Tibial nerve (tissue), 4 donors: ENCODE results near the gene TPPP. TPM values are rescaled to one million over a fixed set of nuclear protein-coding genes. Genes with fewer than 3 reads are reported as not detected.
A peak's percentile ranks its signal among the peaks of the same experiment; 100 is the strongest.
"Not testable (repeated sequence)": the region's sequence is repeated elsewhere in the genome, so short reads cannot be mapped to it uniquely, and the experiment has no call there.

Experiments used
- DNase-seq, 2 donors: peaks; one replicate each; pipeline ENCODE4 v3.0.0-alpha.2; 2019; ENCODE audit warnings: low spot score in 2 of 2
- H3K27ac ChIP-seq, 4 donors: fragments of 200-600 bp; sonication (generic) in 3 of 4; one replicate each; pipeline ENCODE4 v1.5.1; 2017 to 2019; ENCODE audit warnings: mild to moderate bottlenecking in 1 of 4
- H3K27me3 ChIP-seq, 2 donors: fragments of 200-600 bp; sonication (generic) in 1 of 2; one replicate each; pipeline versions ENCODE4 v1.5.1 to v1.6.0; 2017 to 2019
- H3K36me3 ChIP-seq, 3 donors: fragments of 200-600 bp; sonication (generic); one replicate each; pipeline ENCODE4 v1.5.1; 2018 to 2019
- H3K4me1 ChIP-seq, 4 donors: fragments of 200-600 bp; sonication (generic) in 3 of 4; one replicate each; pipeline ENCODE4 v1.5.1; 2017 to 2019
- H3K4me3 ChIP-seq, 4 donors: fragments of 200-600 bp; sonication (generic) in 3 of 4; one replicate each; pipeline ENCODE4 v1.5.1; 2017 to 2019; ENCODE audit warnings: mild to moderate bottlenecking in 1 of 4, moderate library complexity in 1 of 4
- H3K9me3 ChIP-seq, 4 donors: fragments of 200-600 bp; sonication (generic) in 3 of 4; one replicate each; pipeline ENCODE4 v1.5.1; 2017 to 2019
- EP300 ChIP-seq, 2 donors: sonication (generic); formaldehyde crosslinking; IDR thresholded peaks; one replicate each; pipeline ENCODE4 v1.6.1; 2017; ENCODE audit warnings: antibody characterized with exemption in 2 of 2, mild to moderate bottlenecking in 1 of 2
- POLR2A ChIP-seq, 2 donors: fragments of 450-650 bp; IDR thresholded peaks; one replicate each; pipeline ENCODE4 v1.6.1; 2017; ENCODE audit warnings: antibody characterized with exemption in 2 of 2, mild to moderate bottlenecking in 2 of 2, moderate library complexity in 2 of 2
- WGBS, 2 donors: methylation state at CpG; one replicate each; pipeline ENCODE4 v1.1.5; 2018; 5-methylcytosine and 5-hydroxymethylcytosine counted together
- total RNA-seq, 4 donors: library from RNA; depleted of rRNA; stranded (reverse); fragments of >200 nt; gene quantifications; one replicate each; pipeline ENCODE4 v1.1.0, GENCODE V29; 2016

The TPPP gene
- 1 to 10 TPM; 1.7 to 5.5 (median 4.0) TPM for total RNA-seq

DNA sequence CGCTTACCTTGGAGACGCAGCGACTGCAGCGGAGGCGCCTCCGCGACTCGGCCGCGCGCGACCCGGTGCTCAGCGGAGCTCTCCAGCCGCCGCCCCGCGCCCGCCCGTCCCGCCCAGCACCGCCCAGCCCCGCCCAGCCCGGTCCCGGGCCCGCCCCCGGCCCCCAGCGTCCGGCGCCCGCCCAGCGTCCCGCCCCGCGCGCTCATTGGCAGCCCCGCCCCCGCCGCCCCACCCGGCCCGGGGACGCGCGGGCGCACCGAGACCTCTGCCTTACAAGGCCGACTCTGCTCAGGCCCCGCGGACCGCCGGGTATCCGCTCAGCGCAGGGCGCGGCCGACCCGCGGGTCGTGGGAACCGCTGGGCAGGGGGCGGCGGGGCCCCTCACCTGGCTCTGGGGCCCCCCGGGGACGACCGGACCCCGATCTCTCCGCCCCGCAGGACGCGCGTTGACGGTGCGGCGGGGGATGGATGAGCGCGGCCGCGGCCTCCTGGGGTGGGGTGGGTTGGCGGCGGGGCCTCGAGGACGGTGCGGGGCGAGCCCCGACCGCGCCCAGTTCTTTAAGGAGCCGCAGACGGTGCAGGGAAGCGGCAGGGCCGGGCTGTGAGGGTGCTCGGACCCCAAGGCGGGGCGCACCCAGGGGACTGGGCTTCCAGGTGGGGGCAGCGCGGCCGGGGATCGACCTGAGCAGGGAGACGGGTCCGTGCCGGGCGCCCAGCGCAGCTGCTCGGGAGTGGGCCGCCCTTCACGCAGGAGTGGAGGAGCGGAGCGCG is at the start of gene TPPP:
TPPP (minus strand) TSS at position 82 of the 771 bp plus-strand sequence. CDS start 15,292 bp downstream, outside the sequence.
- not testable (repeated sequence) for H3K9me3 ChIP-seq, H3K27me3 ChIP-seq, H3K4me1 ChIP-seq, H3K36me3 ChIP-seq
- Histone ChIP-seq H3K4me3 (peak within 1 kb of the TSS; percentile 55 to 67 (median 58)), H3K27ac (peak within 1 kb of the TSS in 2 of 4 donors; percentile 50 to 74)
- TF ChIP-seq EP300 (IDR thresholded peaks at IDR 0.05) (peak in 1 of 2 donors; percentile 64), POLR2A (IDR thresholded peaks at IDR 0.05) (peak in 1 of 2 donors; percentile 63)
- peak; percentile 74 to 79 for DNase-seq
- WGBS, 2 donors: no CpG with 5 or more reads among the region's 109 CpGs

DNA sequence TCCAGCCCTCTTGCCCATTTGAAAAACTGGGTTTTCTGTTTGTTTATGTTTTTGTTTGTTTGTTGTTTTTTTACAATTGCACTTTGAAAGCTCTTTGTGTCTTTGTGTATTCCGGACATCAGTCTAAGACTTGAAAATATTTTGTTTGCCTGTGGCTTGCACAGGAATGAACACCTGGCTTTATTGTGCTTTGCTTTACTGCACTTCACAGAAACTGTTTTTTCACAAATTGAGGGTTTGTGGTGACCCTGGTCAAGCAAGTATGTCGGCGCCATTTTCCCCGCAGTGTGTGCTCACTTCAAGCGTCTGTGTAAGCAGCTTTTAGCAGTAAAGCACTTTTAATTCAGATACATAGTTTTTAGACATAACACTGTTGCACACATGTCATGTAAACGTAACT is 49.1 kb upstream of the TPPP start:
- H3K36me3 ChIP-seq, H3K9me3 ChIP-seq, H3K27ac ChIP-seq, H3K4me1 ChIP-seq, H3K4me3 ChIP-seq, DNase-seq, H3K27me3 ChIP-seq: not testable (repeated sequence)
- WGBS, 2 donors: 83 to 90% methylated on average over 6 of the region's 6 CpGs

DNA sequence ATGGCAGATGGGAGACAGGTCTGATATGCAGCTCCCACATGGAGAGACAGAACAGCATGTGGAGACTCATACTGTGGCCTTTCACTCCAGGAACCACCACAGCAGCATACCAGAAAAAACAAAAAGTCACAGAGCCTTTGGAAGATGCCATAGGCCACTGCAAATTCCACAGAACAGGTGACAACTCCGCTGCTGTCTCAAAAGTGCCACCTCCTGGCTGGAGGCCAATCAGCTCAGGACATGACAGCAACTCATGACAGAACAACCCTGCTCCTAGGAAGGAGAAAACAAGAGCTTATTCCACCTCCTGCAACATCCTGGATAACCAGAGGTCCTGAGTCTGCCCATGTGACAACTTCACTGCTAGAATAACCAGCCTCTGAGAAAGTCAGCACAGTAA is 41.0 kb upstream of the TPPP start:
- not testable (repeated sequence) for H3K4me3 ChIP-seq, H3K4me1 ChIP-seq, DNase-seq, H3K9me3 ChIP-seq, H3K36me3 ChIP-seq, H3K27ac ChIP-seq, H3K27me3 ChIP-seq
- WGBS, 2 donors: 90% methylated on average over 1 of the region's 1 CpG; no CpG with 5 or more reads in 1 of the 2 donors

DNA sequence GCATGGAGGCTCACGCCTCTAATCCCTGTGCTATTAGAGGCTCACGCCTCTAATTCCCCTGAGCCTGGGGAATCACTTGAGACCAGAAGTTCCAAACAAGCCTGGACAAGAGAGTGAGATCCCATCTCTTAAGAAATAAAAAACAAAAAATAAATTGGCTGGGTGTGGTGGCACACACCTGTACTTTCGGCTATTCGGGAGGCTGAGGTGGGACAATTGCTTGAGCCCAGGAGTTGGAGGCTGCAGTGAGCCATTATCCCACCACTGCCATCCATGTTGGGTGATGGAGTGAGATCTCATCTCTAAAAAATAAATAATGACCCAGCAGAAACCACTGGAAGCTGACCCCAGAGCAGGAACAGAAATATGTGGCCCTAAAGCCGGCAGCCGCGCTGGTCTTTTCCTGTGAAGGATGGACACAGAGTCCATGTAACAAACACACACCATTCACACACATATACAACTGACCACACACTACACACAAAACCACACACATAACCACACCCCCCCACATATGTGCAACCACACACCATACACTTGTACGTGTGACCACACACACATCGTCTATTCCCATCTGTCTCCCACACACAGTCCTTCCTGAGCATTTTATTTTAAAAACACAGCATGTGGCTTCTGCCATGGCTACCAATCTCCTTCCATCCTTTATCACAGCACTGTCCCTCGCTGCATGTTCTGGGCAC is 39.8 kb upstream of the TPPP start:
- WGBS, 2 donors: 91 to 93% methylated on average over 10 of the region's 10 CpGs
- not testable (repeated sequence) for H3K4me3 ChIP-seq, DNase-seq, H3K27ac ChIP-seq, H3K27me3 ChIP-seq, H3K4me1 ChIP-seq, H3K36me3 ChIP-seq, H3K9me3 ChIP-seq

DNA sequence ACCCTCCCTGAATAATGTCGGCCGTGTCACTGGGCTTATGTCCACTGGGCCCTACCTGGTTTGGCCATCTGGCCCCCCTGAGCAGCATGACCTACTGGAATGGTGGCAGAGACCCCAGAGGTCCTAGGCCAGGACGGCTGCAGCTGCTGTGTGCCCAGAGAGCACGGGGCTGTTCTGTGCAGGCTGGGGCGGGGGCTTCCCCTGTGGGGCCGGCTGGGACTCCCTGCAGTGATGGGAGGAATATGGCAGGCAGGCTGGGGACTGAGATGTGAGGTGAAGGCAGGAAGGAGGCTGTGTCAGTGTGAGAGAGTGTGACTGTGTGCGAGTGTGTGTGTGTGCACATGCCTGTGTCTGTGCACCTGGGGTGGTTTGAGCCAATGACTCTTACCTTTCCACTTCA is 36.1 kb upstream of the TPPP start:
- DNase-seq, H3K9me3 ChIP-seq, H3K27me3 ChIP-seq, H3K36me3 ChIP-seq, H3K4me3 ChIP-seq, H3K4me1 ChIP-seq, H3K27ac ChIP-seq: not testable (repeated sequence)
- 70 to 77% methylated on average over 5 of the region's 7 CpGs for WGBS, 2 donors

DNA sequence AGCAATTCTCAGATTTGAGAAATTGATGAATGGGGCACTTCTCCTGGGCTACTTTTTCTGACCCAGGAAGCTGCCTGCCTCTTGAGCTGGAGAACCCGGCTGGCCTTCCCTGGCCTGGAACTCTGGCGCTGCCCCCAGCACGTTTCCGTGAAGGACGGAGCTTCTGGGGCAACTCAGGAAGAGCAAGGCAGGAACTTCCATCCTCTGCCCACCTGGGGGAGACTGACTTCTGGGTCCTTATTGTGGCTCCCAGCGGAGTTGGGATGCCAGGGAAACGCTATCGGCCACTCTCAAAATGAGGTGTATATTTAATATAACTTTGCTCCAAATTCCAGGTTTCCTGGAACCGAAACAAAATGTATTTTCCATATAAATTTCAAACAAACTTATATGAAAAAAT is 33.9 kb upstream of the TPPP start:
- not testable (repeated sequence) for H3K36me3 ChIP-seq, H3K9me3 ChIP-seq, H3K27me3 ChIP-seq, DNase-seq, H3K27ac ChIP-seq, H3K4me1 ChIP-seq, H3K4me3 ChIP-seq
- 54 to 64% methylated on average over 4 of the region's 9 CpGs for WGBS, 2 donors

DNA sequence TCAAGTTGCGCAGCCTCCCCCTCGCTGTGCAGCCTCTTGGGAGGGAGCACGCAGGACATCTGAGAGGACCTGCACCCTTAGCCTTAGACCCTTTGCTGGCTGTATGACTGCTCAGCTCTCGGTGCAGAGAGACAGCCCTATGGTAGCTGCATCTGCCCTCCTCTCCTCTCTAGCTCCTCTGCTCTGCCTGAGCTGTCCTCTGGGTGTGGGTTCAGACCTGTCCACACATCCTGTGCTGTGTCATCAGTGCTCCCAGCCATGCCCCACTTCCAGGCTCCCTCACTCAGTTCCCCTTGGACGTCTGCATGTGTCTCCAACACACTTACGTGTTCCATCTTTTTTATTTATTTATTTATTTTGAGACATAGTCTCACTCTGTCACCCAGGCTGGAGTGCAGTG is 30.7 kb upstream of the TPPP start:
- 67 to 78% methylated on average over 2 of the region's 6 CpGs for WGBS, 2 donors
- peaks cover 0 to 12% (median 6%) of the 10 kb centered on the region in 4 donors for H3K9me3 ChIP-seq
- not testable (repeated sequence) for DNase-seq, H3K36me3 ChIP-seq, H3K4me3 ChIP-seq, H3K4me1 ChIP-seq, H3K27ac ChIP-seq, H3K27me3 ChIP-seq

DNA sequence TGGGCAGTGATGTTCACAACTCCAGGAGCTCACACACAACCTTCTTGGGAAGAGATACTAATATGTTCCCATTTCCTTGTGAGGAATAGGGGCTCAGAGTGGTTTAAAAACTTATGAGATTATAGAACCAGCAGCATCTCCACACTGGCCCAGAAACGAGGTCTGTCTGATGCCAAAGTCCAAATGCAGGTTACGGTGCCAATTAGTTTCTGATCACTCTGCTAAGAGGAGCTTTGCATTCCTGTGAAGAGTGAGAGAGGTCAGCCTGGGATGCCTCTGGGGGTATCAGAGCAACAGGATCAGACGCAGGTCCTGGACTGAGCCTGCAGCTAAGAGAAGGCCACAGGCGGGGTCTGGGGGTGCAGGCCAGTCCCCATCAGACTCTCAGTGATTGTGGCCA is 30.2 kb upstream of the TPPP start:
- H3K27me3 ChIP-seq, H3K27ac ChIP-seq, H3K4me3 ChIP-seq, H3K4me1 ChIP-seq, H3K36me3 ChIP-seq, DNase-seq: not testable (repeated sequence)
- 89% methylated on average over 2 of the region's 4 CpGs; no CpG with 5 or more reads in 1 of the 2 donors for WGBS, 2 donors
- H3K9me3 ChIP-seq: peaks cover 0 to 14% (median 6%) of the 10 kb centered on the region in 4 donors

DNA sequence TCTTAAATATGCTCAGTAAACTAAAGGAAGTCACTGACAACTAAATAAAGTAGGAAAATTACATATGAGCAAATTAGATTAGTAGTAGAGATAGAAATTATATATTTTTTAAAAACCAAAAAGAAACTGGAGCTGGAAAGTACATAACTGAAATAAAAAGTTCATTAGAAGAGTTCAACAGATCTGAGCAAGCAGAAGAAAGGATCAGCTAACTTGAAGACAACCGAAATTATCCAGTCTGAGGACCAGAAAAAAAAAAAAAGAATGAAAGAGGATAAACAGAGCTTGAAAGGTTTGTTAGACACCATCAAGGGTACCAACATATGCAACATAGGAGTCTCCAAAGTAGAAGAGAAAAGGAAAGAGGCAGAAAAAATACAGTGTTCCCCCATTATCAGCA is 26.2 kb upstream of the TPPP start:
- not testable (repeated sequence) for H3K4me1 ChIP-seq, DNase-seq, H3K27me3 ChIP-seq, H3K27ac ChIP-seq, H3K4me3 ChIP-seq, H3K36me3 ChIP-seq
- peaks cover 0 to 14% (median 6%) of the 10 kb centered on the region in 4 donors for H3K9me3 ChIP-seq
- WGBS, 2 donors: 84 to 85% methylated on average over 1 of the region's 1 CpG
